Kidney glomerular epithelial cell (primary cell): Measurements from ENCODE around the gene SLC22A14.
"Not testable (repeated sequence)": the region's sequence is repeated elsewhere in the genome, so short reads cannot be mapped to it uniquely, and the experiment has no call there.

Experiments used
- DNase-seq: peaks from one replicate; lab custom pipeline; 2025; lab: John Stamatoyannopoulos, UW

The SLC22A14 gene

GRCh38 chr3:38271553-38271952, 10.5 kb upstream of the SLC22A14 start:
- DNase-seq = no peak

GRCh38 chr3:38274864-38275649, 7.0 kb upstream of the SLC22A14 start:
- DNase-seq = no peak

- DNase-seq = no peak
These were observed 6.4 kb upstream of the SLC22A14 start for GRCh38 chr3:38275658-38276057.

GRCh38 chr3:38276081-38276916, 5.8 kb upstream of the SLC22A14 start:
- no peak for DNase-seq

- no peak for DNase-seq
These were observed 5.0 kb upstream of the SLC22A14 start for GRCh38 chr3:38276917-38277630.

GRCh38 chr3:38278841-38279240, 3.3 kb upstream of the SLC22A14 start:
- DNase-seq = no peak

- DNase-seq = no peak
These were observed 2.0 kb downstream of the SLC22A14 start for GRCh38 chr3:38283810-38284755.

- DNase-seq = no peak
These were observed 2.7 kb downstream of the SLC22A14 start for GRCh38 chr3:38284756-38285150.

GRCh38 chr3:38289286-38290217, 7.5 kb downstream of the SLC22A14 start:
- not testable (repeated sequence) for DNase-seq

- not testable (repeated sequence) for DNase-seq
These were observed 15.0 kb downstream of the SLC22A14 start for GRCh38 chr3:38297053-38297452.

GRCh38 chr3:38297537-38297936, 15.4 kb downstream of the SLC22A14 start:
- DNase-seq = no peak

- peak; percentile 23 for DNase-seq
These were observed 16.0 kb downstream of the SLC22A14 start for GRCh38 chr3:38297947-38298711.

GRCh38 chr3:38306941-38307340, 24.8 kb downstream of the SLC22A14 start:
- no peak for DNase-seq

- DNase-seq = no peak
These were observed 25.5 kb downstream of the SLC22A14 start for GRCh38 chr3:38307599-38307998.

GRCh38 chr3:38308456-38308855, 26.4 kb downstream of the SLC22A14 start:
- DNase-seq = no peak

- no peak for DNase-seq
These were observed 29.4 kb downstream of the SLC22A14 start for GRCh38 chr3:38311476-38311875.

- no peak for DNase-seq
These were observed 29.8 kb downstream of the SLC22A14 start for GRCh38 chr3:38311941-38312340.

- DNase-seq = no peak
These were observed 30.3 kb downstream of the SLC22A14 start for GRCh38 chr3:38312356-38312755.

- DNase-seq = no peak
These were observed 31.2 kb downstream of the SLC22A14 start for GRCh38 chr3:38313263-38313662.
